Stimulated activated CD8-positive, alpha-beta memory T cell treated with anti-CD3 and anti-CD28 coated beads, Interleukin-4, amount 100 ng/mL, for 48 hours (primary cell): ENCODE measurements around the gene ETV6.
A peak's percentile ranks its signal among the peaks of the same experiment; 100 is the strongest.

ENCODE experiments used
- DNase-seq: peaks from one replicate; pipeline ENCODE4 v3.0.0-alpha.2; 2020

ETV6 gene

GRCh38 chr12:11763760-11764520, 114.5 kb downstream of the ETV6 start:
- no peak for DNase-seq

GRCh38 chr12:11764837-11765236, 115.4 kb downstream of the ETV6 start:
- DNase-seq, result no peak

GRCh38 chr12:11765421-11765816, 115.9 kb downstream of the ETV6 start:
- no peak for DNase-seq

GRCh38 chr12:11765817-11766794, 116.6 kb downstream of the ETV6 start:
- peak; percentile 78 for DNase-seq

- DNase-seq, result no peak
Measured at GRCh38 chr12:11767029-11767724, 117.7 kb downstream of the ETV6 start.

- DNase-seq, result no peak
Measured at GRCh38 chr12:11767798-11768197, 118.3 kb downstream of the ETV6 start.

GRCh38 chr12:11768233-11768965, 118.9 kb downstream of the ETV6 start:
- no peak for DNase-seq

GRCh38 chr12:11769723-11770514, 120.4 kb downstream of the ETV6 start:
- DNase-seq, result no peak

- no peak for DNase-seq
Measured at GRCh38 chr12:11771356-11771755, 121.9 kb downstream of the ETV6 start.

GRCh38 chr12:11771895-11772502, 122.5 kb downstream of the ETV6 start:
- no peak for DNase-seq

- no peak for DNase-seq
Measured at GRCh38 chr12:11773889-11774677, 124.6 kb downstream of the ETV6 start.

- DNase-seq, result no peak
Measured at GRCh38 chr12:11774821-11775220, 125.3 kb downstream of the ETV6 start.

GRCh38 chr12:11776316-11776715, 126.8 kb downstream of the ETV6 start:
- no peak for DNase-seq

GRCh38 chr12:11777451-11777850, 128.0 kb downstream of the ETV6 start:
- DNase-seq, result no peak

- DNase-seq, result no peak
Measured at GRCh38 chr12:11777962-11778361, 128.5 kb downstream of the ETV6 start.

GRCh38 chr12:11778713-11779685, 129.5 kb downstream of the ETV6 start:
- no peak for DNase-seq

- no peak for DNase-seq
Measured at GRCh38 chr12:11780521-11781101, 131.1 kb downstream of the ETV6 start.

GRCh38 chr12:11782914-11783420, 133.5 kb downstream of the ETV6 start:
- no peak for DNase-seq

GRCh38 chr12:11785712-11786111, 136.2 kb downstream of the ETV6 start:
- no peak for DNase-seq
